GM11168 (cell line): ENCODE data around the gene ATP2C2.
"Not testable (repeated sequence)": the region's sequence is repeated elsewhere in the genome, so short reads cannot be mapped to it uniquely, and the experiment has no call there.

Experiments
- in situ Hi-C: fragments of 300-500 bp; cut with MboI; formaldehyde crosslinking; loops from one replicate; pipeline ENCODE4 v1.12.0; 2022; ENCODE audit warnings: low sequenced_read_pairs; ENCODE audit not compliant: unreplicated experiment

The ATP2C2 gene

GRCh38 chr16:84446596-84447392 lies 78.5 kb downstream of the ATP2C2 start:
- in situ Hi-C loops, result no loop called here

DNA sequence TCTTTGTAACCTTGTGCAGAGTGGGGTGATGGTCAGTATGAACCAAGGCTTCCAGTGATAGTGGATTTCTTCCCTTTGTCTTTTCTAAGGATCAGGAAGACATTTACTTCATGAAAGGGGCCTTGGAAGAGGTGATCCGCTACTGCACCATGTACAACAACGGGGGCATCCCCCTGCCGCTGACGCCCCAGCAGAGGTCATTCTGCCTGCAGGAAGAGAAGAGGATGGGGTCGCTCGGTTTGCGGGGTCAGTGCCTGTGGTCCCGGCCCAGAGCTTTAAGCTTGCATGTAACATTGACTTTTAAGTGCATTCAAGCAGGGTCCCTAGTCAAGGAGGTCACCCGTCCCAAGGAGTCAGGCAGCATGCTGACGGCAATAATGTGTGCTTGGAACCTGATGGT lies 80.1 kb downstream of the ATP2C2 start:
- in situ Hi-C loops, result no loop called here

DNA sequence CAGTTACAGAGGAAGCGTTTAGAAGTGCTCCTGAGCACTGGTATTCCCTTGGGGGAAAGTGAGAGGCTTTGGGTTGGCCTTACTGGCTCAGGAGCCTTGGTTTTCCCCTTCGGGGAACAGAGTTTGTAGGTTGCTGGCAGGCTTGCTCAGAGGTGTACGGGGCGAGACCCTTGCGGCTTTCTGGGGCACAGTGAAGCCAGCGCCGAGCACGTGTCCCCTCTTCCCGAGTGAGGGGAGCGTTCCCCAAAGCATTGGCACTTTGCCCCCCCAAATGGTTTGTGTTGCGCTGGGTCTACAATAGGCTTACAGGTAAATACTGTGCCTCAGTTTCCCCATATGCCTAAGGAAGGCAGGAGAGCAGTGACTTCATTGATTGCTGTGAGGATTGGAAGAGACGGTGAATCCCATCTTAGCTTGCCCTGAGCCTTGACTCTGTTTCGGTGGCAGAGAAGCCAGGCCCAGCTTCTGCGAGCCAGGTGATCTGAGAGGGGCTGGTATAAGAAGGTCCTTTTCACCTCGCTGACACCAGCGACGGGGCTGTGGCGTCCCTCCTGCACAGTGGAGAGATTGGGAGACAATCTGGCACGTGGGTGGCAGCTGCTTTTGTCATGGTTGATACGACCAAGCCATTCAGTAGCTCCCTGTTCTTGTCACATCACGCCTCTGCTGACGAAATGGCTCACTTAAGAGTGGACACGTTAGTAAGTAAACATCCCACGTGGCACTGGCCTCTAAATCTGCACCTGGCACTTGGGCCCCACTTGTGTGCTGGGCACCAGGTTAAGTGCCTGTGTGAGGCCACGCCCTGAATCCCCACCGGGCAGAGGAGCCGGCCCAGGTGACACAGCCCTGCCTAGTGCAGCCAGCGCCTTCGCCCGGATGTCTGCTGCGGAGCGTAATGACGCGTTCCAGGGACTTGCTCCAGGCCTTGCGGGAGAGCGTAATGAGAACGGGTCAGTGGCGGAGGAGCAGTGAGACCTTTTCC lies 81.1 kb downstream of the ATP2C2 start:
- in situ Hi-C loops, result no loop called here

- in situ Hi-C loops, result no loop called here
These were observed 82.0 kb downstream of the ATP2C2 start for GRCh38 chr16:84450176-84450865.

- in situ Hi-C loops, result not testable (repeated sequence)
These were observed 82.8 kb downstream of the ATP2C2 start for GRCh38 chr16:84451010-84451676.

GRCh38 chr16:84451781-84452180 lies 83.4 kb downstream of the ATP2C2 start:
- in situ Hi-C loops, result no loop called here

GRCh38 chr16:84453061-84453752 lies 84.9 kb downstream of the ATP2C2 start:
- in situ Hi-C loops, result no loop called here

- in situ Hi-C loops, result no loop called here
These were observed 86.3 kb downstream of the ATP2C2 start for GRCh38 chr16:84454611-84455010.

- in situ Hi-C loops, result no loop called here
These were observed 86.7 kb downstream of the ATP2C2 start for GRCh38 chr16:84455031-84455430.

DNA sequence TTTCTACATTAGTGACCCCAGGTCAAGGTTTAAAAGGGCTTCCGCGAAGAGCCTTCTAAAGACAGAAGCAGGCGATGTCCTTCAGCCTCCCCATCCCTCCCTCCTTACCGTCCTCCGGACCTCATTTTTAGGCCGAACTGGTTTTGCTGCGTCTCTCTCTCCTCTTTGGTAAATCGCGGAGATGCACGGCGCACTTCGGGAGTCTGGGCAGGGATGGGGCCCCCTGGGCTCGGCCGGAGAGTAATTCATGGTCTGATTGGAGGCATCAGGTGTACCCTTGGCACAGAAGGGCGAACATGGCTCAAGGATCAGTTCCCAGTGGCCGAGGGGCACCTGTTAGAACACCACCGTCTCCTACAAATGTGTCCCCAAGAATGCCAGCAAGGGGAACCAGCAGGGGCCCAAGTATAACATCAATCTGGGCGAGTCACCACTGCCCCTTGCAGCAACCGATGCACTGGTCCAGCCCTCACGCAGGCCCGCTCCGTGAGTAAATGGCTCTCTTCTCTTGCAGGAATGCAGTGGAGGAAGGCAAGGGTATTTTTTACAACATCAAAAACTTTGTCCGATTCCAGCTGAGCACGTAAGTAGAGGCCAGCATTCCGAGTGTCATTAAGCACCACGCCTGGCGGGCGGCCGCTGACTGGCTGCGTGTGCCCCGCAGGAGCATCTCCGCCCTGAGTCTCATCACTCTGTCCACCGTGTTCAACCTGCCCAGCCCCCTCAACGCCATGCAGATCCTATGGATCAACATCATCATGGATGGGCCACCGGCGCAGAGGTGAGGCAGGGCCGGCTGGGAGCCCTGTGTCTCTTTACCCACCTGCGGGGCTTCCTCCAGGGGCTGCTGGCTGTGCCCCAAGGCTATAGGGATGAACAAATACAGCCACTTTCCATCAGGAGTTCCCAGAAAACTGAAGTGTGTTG lies 90.5 kb downstream of the ATP2C2 start:
- in situ Hi-C loops, result no loop called here

GRCh38 chr16:84459533-84459894 lies 91.2 kb downstream of the ATP2C2 start:
- in situ Hi-C loops, result no loop called here

DNA sequence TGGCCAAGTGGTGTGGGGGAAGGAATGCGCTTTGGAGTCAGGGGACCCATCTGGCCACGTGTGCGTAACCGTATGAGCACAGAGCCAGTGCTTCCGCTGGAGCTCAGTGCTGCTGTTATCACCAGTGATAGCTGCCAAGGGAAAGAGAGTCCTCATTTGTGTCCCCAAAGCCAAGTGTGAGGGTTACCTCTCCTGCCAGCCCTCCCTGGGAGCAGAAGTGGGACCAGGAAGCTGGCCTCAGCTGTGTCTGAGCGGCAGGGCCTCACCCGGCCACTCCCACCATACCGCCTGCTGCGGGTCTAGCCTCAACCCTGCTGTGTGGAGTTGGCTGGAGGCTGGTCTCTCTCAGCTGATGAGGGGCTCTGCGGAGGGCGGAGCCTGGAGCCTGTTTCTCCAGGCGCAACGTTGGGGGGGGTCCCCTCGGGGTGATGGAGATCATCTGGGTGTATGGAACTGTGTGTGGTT lies 91.6 kb downstream of the ATP2C2 start:
- in situ Hi-C loops, result no loop called here

DNA sequence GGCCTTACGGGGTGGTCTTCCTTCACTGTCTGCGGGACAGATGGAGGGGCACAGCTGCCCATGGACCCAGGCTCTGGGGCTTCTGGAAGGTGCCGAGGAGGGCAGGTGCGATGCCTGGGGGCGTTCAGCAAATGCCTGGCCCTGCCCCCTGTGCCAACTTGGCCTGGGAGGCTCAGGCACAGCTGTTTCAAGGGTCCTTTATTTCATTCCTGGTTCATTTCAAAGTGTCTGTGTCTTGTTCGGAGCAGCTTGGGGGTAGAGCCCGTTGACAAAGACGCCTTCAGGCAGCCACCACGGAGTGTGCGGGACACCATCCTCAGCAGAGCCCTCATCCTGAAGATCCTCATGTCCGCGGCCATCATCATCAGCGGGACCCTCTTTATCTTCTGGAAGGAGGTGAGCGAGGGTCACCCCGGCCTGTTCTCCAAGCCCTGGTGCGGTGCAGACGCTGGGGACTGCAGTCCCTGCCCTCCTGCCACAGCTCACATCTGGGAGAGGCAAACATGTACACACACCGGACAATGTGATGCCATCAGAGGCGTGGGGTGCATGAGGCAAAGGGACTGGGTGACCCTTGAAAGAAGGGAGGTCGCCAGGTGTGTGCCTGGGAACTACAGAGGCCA lies 92.2 kb downstream of the ATP2C2 start:
- in situ Hi-C loops, result no loop called here

DNA sequence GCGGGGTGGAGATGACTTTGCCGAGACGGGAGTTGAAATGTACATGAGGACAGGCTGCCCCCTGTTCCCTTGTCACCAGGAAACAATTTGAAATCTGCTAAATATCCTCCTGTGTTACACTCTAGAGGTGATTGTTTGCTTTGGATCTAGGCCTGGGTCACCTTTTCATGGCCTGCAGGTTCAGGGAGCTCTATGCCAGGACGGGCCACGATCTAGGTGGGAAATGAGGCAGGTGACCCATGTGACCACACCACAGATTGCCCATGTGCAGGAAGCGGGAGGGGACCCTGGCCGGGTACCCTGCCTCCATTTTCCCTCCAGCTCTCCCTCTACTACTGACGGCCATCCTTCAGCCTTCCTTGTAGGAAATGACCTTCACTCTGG lies 92.7 kb downstream of the ATP2C2 start:
- in situ Hi-C loops, result no loop called here

DNA sequence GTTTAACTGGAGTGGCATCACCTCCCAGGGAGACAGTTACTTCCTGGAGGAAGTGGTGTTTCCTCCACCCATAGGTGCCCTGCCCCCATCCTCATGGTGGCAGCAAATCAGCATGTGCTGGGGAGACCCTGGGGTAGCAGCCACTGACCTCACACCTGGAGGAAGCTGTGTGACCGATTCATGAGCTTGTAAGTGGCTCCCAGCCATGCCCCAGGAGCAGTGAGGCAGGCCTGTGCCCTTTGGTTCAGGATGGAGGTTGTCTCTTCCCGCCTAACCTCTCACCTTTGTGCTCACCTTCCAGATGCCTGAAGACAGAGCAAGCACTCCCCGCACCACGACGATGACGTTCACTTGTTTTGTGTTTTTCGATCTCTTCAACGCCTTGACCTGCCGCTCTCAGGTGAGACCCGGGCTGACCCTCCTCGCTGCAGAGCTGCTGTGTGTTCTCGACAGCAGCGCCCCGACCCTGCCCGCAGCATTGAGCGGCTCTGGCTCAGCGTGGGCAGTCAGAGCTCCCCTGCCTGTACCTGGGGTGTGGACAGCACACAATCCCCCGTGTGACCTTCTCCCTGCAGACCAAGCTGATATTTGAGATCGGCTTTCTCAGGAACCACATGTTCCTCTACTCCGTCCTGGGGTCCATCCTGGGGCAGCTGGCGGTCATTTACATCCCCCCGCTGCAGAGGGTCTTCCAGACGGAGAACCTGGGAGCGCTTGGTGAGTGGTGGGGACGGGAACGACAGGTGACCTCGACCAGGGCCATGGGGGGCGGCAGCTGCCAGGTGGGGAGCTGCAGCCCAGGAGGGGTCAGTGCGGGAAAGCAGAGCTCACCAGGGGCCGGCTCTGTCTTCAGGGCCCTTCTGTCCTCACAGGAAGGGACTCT lies 93.3 kb downstream of the ATP2C2 start:
- in situ Hi-C loops, result no loop called here

DNA sequence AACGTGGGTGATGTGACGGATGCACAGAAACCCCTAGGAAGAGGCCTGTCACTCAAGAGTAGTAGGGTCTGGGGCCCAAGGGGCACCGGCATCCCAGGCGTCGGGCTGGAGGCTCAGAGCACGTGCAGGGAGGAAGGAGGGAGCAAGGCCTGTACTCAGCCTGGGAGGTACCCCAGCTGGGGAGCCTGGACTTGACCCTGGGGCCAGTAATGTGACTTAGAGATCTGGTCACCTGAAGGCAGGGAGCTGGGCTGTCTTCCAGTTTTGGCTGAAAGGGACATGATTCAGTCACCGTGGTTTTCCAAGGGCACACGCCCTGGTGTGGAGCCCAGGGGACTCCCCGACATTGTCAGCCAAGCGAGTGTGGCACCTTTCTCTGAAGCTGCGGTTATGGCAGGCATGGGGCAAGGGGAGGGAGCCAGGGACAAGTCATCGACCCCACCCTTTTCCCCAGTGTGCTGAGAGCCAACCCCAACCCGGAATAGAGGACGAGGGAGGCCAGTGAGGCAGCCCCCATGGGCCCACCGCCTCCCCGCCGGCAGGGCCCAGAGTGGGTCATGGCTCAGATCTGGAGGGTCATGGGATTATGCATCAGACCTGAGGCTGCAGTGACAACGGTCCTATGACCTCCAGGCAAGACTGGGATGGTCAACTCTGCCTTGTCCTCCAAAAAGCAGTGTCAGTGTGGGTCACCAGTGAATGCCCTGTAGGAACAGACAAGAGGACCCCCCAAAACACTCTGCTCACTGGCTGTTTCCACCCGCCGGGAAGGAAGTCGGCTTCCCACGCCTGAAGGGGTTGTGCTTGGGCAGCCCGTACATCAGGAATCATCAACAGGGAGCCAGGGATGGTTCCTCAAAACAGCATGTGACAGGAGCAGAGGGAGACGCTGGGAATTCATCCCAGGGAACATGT lies 94.2 kb downstream of the ATP2C2 start:
- in situ Hi-C loops, result no loop called here
